ENCODE results near the gene WNT3. TPM values are rescaled to one million over a fixed set of nuclear protein-coding genes. Genes with fewer than 3 reads are reported as not detected.

The WNT3 gene
- total RNA-seq, 2 donors from 2014 or later, result 0.44 to 1.2 TPM

- Histone ChIP-seq H3K27ac (no peak overlapping the region), H3K4me1 (no peaks in the 10 kb centered on the region), H3K36me3 (no peaks in the 10 kb centered on the region), H3K4me3 (no peak overlapping the region), H3K9me3 (no peaks in the 10 kb centered on the region), H3K27me3 (no peaks in the 10 kb centered on the region)
- no peak for DNase-seq (ENCODE audit: low spot score)
- no peak for TF ChIP-seq CTCF (IDR thresholded peaks at IDR 0.05)
Measured at GRCh38 chr17:46727572-46728348, 90.7 kb downstream of the WNT3 start.

- DNase-seq (ENCODE audit: low spot score), result no peak
- TF ChIP-seq CTCF (IDR thresholded peaks at IDR 0.05), result no peak
- H3K4me1 ChIP-seq, result no peaks in the 10 kb centered on the region
- no peaks in the 10 kb centered on the region for H3K9me3 ChIP-seq
- no peak overlapping the region for H3K27ac ChIP-seq
- no peaks in the 10 kb centered on the region for H3K36me3 ChIP-seq
- H3K27me3 ChIP-seq, result no peaks in the 10 kb centered on the region
- no peak overlapping the region for H3K4me3 ChIP-seq
Measured at GRCh38 chr17:46726206-46726605, 92.3 kb downstream of the WNT3 start.

- peaks cover 4% of the 10 kb centered on the region for H3K36me3 ChIP-seq
- H3K4me1 ChIP-seq, result peaks cover 0 to 12% of the 10 kb centered on the region in 2 donors
- no peak for DNase-seq (ENCODE audit: low spot score)
- H3K4me3 ChIP-seq, result no peak overlapping the region
- H3K27me3 ChIP-seq, result no peaks in the 10 kb centered on the region
- no peaks in the 10 kb centered on the region for H3K9me3 ChIP-seq
- no peak for TF ChIP-seq CTCF (IDR thresholded peaks at IDR 0.05)
- no peak overlapping the region for H3K27ac ChIP-seq
Measured at GRCh38 chr17:46722662-46723285, 95.7 kb downstream of the WNT3 start.

GRCh38 chr17:46720408-46720807, 98.1 kb downstream of the WNT3 start:
- Histone ChIP-seq H3K4me1 (peaks cover 0 to 12% of the 10 kb centered on the region in 2 donors), H3K36me3 (peaks cover 8% of the 10 kb centered on the region)
- DNase-seq (ENCODE audit: low spot score), result no peak

GRCh38 chr17:46719891-46720290, 98.6 kb downstream of the WNT3 start:
- no peak for DNase-seq (ENCODE audit: low spot score)
- no peak for TF ChIP-seq CTCF (IDR thresholded peaks at IDR 0.05)
- H3K27me3 ChIP-seq, result no peaks in the 10 kb centered on the region
- H3K9me3 ChIP-seq, result no peaks in the 10 kb centered on the region
- H3K4me1 ChIP-seq, result peaks cover 0 to 12% of the 10 kb centered on the region in 2 donors
- peaks cover 8% of the 10 kb centered on the region for H3K36me3 ChIP-seq
- no peak overlapping the region for H3K4me3 ChIP-seq
- H3K27ac ChIP-seq, result no peak overlapping the region

More at GRCh38 chr17:46720408-46720807, 98.1 kb downstream of the WNT3 start:
- no peaks in the 10 kb centered on the region for H3K9me3 ChIP-seq
- no peaks in the 10 kb centered on the region for H3K27me3 ChIP-seq
- no peak overlapping the region for H3K4me3 ChIP-seq
- no peak for TF ChIP-seq CTCF (IDR thresholded peaks at IDR 0.05)
- no peak overlapping the region for H3K27ac ChIP-seq

Data from right atrium auricular region (tissue), 2 donors.